HG02642 (cell line): ENCODE data around the gene STK24.
A peak's percentile ranks its signal among the peaks of the same experiment; 100 is the strongest.
"Not testable (repeated sequence)": the region's sequence is repeated elsewhere in the genome, so short reads cannot be mapped to it uniquely, and the experiment has no call there.

Experiments used
- ATAC-seq: cut with Tn5 transposase; IDR thresholded peaks from one replicate; pipeline ENCODE4 v1.9.1; 2021; ENCODE audit warnings: mild to moderate bottlenecking; ENCODE audit not compliant: unreplicated experiment, poor library complexity

STK24 gene

DNA sequence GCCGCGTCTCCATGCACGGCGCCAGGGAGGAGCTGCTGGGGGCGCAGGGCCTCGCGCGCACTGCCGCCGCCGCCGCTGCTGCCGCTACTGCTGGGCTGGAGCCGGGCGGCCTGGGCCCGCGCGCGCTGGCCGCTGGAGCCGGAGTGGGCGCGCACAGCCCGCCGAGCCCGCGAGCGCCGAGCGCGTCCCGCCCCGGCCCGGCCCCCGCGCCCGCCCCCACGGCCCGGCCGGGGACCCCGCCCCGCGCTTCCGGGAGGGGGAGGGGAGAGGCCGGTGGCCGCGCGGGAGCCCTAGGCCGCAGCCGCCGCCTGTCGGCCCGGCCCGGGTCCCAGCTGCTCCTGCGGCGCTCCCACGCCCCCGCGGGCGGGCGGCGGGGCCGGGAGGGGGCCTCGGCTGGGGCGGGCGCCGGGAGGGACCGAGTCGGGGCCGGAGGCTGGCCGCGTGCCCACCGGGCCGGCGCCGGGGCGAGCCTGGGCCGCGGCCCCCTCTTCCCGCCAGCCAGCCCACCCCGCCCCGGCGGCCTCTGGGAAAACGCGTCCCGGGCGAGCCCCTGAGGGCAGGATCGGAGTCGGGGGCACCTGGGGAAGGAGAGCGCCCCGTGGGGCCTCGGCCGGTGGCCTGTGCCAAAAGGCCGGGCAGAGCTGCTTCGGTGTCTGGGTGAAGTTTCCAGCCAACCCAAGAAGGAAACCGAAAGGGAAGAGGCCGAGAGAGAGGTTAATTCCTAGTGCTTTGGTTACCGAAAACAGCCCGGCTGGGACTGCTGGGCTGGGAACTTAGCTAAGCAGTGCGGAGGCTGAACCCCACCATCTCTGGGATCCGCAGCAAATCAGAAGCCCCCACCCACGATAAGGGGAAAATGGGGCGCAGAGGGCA lies at the start of gene STK24:
Gene STK24 (minus strand): TSS at position 145 of the 873 bp plus-strand sequence. CDS start 321 bp downstream, outside the sequence.
- ATAC-seq, result peak; percentile 73

DNA sequence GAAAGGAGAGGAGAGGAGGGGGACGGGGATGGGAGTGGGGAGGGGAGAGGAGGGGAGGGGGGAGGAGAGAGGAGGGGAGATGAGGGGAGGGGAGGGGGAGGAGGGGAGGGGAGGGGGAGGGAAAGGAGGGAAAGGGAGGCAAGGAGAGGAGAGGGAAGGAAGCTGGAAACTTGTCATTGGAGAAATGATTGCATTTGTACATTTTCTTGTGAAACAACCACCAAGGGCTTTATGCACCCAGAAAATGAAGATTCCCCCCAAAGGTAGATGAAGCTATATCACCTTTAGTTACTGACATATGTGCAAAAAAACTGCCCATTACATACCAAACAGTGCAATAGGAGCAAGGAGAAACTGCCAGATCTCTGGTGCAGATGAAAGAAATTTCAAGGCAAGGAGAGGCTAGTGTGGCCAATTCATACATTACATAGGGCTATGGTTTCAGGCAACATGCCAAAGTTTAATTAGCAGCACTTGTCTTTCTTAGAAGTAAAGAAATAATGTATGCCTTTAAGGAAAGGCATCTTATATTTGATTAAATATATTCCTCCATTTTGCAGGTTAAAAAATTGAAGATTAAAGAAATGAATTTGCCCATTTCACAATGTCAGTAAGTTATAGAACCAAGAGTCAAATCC lies 49.5 kb upstream of the STK24 start:
- no peak for ATAC-seq

DNA sequence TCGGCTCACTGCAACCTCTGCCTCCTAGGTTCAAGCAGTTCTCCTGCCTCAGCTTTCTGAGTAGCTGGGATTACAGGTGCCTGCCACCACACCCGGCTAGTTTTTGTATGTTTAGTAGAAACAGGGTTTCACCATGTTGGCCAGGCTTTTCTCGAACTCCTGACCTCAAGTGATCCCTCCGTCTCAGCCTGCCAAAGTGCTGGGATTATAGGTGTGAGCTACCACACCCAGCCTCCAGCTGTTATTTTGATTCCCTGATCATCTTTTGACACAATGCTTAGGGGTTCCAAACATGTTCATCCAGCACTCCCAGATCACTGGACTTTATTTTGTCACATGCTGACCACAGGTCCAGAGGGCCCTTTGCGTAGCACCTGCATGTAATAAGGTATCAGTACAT lies 47.7 kb upstream of the STK24 start:
- not testable (repeated sequence) for ATAC-seq

DNA sequence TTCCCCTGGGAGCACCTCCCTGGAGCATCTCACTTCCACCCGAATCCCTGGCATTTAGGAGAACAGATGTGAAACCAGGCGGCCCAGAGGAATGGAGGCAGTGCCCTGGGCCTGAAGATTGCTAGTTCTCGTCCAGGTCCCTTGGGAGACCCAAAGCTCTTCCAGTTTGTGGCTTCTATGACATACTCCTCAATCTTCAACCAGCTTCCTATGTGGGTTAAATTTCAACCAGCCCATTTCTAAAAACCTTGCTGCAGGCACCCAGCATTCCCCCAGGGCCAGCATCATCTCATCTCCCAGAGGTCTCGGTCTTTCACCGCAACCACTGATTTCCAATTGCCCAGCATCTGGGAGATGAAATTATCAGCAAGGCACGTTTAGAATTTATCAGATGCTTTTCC lies 46.0 kb upstream of the STK24 start:
- ATAC-seq, result no peak

DNA sequence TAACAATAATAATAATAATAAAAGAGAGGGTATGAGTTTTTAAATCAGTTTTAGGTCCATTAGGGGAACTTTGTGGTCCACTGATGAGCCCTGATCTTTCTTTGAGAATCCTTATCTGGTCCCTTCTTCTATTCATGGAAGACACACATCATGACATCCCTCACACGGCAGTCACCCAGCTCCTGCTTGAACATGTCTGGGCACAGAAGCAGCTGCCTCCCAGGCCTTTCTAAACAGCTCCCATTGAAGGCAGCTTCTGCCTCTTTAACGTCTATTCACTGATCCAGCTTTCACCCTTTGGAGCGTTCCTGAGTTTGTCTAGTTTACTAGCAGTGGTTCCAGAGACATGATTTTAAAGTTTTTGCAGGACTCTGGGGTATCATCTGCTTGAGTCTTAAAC lies 42.6 kb upstream of the STK24 start:
- no peak for ATAC-seq

DNA sequence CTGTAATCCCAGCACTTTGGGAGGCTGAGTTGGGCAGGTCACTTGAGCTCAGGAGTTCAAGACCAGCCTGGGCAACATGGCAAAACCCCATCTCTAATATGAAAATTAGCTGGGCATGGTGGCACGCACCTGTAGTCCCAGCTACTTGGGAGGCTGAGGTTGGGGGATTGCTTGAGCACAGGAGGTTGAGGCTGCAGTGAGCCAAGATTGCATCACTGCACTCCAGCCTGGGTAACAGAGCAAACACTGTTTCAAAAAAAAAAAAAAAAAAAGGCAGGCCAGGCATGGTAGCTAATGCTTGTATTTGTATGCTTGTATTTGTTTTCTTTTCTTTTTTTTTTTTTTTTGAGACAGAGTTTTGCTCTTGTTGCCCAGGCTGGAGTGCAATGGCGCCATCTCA lies 38.7 kb upstream of the STK24 start:
- not testable (repeated sequence) for ATAC-seq

DNA sequence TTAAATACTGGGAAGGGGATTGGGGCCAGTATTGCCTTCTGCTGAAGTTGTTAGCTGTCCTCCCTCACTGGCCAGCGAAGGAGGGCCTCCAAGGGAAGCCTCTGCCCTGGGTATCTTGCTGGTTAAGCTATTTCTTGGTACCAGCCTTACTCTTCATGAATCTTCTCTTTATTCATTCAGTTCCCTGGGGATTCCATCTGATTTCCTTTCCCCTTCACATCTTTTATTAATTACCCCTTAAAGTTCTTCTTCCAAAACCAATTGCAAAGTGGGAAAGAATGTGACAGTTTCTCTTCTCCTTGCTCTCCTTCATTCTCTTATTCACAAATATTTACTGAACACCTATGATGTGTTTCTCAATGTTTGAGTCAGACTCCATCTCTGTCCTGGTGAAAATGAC lies 36.7 kb upstream of the STK24 start:
- ATAC-seq, result no peak

DNA sequence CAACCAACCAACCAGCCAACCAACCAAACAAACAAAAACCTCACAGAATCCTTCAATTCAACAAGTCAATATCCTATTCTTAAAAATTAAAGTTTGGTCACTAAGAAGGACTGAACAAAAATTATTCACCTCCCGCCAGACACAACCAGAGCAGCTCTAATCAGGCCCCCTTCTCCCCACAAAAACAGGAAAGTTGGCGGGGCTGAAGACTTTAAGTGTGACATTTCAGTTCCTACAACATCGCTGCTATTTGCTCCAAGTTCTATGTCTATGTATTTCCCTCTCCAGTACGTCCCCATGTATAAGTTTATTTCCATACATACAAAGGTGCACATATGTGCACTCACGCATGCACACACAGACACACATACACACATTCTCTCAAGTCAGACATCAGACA lies 32.8 kb upstream of the STK24 start:
- ATAC-seq, result no peak

DNA sequence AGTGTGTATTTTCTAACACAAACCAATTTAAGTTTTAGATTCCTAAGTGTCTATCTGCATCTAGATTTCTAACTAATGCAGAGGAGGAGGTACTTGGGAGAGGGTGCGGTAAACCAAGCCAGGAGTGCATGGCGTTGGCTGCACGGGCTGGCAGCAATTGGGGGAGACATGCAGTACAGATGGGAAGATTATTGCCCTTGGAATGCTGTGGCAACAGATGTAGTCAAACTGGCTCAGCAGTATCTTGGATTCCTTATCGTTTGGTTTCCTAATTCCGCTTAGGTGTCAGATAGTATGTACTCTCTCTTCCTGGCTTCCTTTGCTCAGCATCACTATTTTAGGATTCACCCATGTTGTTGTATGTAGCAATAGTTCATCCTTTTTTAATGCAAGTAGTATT lies 29.4 kb upstream of the STK24 start:
- no peak for ATAC-seq

DNA sequence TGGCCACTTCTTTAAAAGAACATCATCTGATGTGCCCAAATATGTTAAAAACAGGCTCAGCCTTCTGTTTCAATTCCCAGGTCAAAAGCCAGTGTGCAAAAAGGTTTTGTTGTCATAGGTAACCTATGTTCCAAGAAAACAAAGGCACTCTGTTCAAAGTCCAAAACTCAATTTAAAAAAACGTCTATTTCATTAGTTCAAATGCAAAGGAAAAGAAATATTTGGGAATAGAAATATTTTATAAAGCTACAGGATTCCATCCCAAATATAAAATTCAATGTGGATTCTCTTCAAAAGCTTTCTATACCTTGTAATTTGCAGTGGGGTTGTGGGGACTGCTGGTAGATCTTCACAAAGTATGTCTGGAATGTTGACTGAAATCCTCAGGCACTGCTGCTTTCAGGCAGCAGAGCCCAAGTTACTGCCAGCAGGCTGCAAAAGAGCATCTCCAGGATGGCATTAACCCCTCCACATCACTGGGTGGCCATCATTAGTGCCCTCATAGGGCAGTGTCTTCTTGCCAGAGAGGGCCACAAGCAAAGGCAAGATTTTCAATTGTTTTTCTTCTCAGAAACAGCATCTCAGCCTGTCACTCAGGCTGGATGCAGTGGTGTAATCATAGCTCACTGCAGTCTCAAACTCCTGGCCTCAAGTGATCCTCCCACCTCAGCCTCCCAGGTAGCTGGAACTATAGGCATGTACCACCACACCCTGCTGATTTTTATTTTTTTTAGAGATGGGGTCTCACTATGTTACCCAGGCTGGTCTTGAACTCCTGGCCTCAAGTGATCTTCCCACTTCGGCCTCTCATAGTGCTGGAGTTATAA lies 22.8 kb upstream of the STK24 start:
- ATAC-seq, result no peak

DNA sequence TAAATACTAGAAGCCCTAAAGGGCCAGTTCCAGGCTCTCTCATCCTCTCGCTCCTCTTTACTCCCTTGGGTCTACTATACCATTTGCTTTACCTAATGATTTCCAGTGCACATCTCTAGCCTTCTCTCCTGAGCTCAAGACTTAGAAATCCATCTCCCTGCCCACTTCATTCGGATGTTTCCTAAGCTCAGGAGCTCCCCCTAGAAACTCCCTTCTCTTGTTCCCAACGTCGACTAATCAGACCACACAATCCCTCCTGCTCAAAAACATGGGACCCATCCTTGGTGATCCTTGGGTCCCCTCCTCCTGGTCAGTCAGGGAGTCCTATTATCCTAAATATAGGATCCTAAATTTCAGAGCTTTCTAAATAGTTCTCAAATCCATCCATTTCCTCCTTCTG lies 21.1 kb upstream of the STK24 start:
- ATAC-seq, result no peak

DNA sequence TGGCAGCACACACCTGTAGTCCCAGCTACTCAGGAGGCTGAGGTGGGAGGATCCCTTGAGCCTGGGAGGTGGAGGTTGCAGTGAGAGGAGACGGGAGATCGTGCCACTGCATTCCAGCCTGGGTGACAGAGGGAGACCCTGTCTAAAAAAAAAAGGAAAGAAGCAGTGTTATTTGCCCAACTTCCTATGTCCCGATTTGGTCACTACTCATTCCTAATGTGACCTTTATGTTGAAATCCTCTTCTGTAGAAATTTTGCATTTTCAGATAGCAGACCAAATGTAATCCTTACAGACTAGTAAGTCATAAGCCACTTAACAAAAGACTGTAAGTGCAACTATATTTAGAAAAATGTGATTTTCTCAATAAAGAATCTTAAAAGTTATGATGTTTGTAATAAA lies 18.2 kb upstream of the STK24 start:
- no peak for ATAC-seq

DNA sequence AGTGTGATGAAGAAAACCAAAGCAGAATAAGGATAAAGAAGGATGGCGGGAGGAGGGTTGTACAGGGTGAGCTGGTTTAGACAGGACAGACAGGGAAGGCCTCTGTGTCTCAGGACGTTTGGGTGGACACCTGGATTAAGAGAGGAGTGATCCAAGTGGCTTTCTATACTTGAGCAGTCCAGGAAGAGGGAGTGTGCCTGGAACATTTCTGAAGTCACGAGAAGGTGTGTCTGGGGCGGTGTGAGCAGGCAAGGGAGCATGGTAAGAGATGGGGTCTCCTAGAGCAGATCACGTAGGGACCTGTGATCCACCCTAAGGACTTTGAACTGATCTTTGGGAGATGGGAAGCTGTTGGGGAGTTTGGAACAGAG lies 15.4 kb upstream of the STK24 start:
- no peak for ATAC-seq

DNA sequence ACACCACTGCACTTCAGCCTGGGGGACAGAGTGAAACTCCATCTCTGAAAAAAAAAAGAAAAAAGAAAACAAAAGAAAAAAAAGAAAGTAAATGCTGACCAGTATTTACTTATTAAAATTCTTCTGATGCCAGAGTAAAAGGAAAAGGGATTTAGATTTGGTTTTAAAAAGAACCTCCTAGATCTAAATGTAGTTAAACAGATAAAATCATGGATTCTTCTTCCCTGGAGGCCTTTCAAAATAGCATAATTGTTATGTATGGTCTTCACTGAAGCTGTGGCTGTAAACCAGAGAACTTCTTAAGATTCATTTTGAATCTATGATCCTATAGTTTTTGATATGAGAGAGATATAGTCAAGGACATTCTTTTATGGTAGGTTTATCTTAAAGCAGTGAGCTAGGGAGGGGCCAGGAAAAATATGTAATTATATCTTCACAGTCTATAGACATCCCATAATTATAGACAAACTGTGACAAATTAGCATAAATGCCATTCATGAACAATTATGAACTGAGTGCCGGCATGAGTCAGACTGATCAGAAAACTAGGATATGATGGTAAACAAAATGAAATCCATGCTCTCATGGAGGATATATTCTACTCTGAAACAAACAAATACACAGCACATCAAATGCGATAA lies 14.9 kb upstream of the STK24 start:
- no peak for ATAC-seq

DNA sequence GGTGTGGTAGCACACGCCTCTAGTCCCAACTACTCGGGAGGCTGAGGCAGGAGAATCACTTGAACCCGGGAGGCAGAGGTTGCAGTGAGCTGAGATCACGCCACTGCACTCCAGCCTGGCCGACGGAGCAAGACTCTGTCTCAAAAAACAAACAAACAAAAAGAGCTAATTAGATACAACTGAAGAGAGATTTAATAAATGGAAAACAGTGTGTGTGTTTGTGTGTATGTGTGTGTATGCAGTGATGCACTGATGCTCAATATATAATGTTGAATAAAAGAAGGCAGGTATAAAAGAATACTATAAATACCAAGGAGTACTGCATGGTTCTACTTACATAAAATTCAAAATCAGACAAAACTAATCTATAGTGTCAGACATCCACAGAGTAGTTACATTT lies 13.6 kb upstream of the STK24 start:
- ATAC-seq, result not testable (repeated sequence)

DNA sequence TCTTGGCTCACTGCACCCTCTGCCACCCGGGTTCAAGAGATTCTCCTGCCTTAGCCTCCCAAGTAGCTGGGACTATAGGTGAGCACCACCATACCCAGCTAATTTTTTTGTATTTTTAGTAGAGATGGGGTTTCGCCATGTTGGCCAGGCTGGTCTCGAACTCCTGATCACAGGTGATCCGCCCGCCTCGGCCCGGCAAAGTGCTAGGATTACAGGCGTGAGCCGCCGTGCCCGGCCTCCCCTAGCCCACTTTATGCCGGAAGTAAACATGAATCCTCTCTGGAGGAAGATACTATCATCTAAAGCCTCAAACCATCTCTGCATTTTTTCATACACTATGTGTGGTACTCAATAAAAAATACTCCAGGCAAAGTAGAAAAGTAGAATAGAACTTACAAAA lies 12.6 kb upstream of the STK24 start:
- not testable (repeated sequence) for ATAC-seq

DNA sequence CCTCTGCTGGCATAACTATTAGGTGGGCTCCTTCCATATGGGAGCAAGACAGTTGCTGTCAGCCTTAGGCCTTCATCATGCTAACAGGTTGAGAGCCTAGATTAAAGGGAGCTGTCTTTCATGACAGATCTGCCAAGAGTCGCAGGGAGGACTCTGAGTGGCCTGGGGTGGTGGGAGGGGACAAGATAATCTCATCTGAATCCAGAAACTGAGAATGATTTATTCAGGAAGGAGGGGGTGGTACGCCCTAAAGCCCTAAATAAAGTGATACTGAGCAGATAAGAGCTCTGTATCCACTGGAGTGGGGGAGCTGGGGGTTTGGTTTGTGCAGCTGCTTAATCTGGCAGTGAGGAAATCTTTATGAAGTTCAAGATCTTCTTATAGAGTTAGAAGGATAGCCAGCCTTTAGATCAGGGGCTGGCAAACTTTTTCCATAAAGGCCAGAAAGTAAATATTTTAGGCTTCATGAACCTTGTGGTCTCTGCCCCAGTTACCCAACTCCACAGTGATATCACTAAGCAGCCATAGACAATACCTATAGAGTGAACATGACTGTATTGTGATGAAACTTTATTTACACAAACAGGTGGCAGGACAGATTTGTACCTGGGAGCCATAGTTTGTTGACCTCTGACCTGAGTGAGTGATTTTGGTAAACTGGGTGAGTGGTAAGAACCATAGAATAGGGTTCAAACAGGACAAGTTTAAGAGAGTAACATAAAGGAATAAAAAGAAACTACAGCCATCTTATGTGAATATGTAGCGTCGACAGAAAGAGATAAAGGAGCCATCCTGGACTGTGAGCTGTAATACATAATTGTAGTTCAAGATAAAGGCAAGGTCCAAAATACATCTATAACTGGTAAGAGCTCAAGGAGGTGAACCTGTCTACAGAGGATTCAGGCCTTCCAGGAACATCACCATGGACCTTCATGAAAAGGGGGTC lies 9.8 kb upstream of the STK24 start:
- no peak for ATAC-seq

DNA sequence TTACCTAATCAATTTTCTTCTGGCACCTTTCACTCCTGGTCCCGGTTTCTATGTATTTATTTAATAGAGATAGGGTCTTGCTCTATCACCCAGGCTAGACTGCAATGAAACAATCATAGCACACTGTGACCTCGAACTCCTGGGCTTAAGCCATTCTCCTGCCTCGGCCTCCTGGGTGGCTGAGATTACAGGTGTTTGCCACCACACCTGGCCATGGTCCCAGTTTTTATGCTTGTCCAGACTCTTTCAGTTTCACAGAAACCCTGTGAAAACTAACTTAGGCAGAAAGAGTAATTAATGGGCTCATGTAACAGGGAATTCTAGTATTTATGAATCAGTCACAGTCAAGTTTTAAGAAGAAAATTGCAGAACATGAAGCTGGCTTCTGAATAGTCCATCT lies 9.0 kb upstream of the STK24 start:
- no peak for ATAC-seq

DNA sequence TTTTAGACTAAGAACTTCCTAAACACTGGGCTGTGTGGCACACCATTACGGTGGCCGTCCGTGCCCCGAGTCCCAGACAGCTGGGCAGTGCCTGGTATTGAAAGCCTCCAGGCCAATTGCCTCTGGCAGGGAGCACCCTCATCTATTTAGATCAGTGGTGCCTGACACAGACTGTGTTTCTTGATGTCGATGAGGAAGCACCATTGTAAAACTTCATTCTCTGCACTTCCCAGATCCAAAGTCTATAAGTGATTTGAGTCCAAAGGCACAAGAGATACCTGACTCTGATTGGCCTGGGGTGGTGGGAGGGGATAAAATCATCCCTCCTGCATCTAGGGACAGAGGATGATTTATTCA lies 8.5 kb upstream of the STK24 start:
- no peak for ATAC-seq
